ENCODE data around the gene SAP30BP. TPM values are rescaled to one million over a fixed set of nuclear protein-coding genes. Genes with fewer than 3 reads are reported as not detected.

Gene SAP30BP
- total RNA-seq, 1 donor, result 45.8 TPM

DNA sequence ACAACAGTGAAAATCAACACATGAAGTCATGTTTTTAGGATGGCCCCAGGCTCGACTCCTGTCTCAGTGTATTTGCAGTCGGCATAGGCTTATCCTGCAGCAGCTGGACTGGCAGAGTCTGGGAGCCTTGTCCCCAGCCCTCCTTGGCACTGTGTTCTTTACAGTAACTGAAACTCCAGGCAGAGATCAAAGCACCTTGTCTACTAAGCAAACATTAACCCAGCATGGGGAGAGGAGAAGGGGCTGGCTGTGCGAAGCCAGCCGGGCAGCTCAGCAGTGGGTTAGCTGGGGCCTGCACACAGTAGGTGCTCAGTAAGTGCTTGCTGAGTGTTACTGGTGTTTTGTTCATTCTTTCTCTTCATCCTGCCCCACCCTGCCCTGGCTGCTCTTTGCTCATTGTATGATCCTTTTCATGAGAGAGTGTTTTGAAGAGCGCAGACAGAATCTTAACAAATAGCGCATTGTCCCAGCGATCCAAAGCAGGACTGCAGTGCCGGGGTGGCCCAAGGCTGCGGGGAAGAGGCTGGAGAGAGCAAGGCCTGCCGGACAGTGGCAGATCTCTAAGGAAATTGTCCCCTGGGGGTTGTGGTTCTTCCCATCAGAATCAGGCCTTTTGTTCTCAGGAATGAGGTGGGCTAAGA is 30.6 kb downstream of the SAP30BP start:
- no peak overlapping the region for H3K4me3 ChIP-seq (ENCODE audit: low read depth, low read length)
- no peak for DNase-seq (ENCODE audit: low read depth)
- TF ChIP-seq, protein P1, sequence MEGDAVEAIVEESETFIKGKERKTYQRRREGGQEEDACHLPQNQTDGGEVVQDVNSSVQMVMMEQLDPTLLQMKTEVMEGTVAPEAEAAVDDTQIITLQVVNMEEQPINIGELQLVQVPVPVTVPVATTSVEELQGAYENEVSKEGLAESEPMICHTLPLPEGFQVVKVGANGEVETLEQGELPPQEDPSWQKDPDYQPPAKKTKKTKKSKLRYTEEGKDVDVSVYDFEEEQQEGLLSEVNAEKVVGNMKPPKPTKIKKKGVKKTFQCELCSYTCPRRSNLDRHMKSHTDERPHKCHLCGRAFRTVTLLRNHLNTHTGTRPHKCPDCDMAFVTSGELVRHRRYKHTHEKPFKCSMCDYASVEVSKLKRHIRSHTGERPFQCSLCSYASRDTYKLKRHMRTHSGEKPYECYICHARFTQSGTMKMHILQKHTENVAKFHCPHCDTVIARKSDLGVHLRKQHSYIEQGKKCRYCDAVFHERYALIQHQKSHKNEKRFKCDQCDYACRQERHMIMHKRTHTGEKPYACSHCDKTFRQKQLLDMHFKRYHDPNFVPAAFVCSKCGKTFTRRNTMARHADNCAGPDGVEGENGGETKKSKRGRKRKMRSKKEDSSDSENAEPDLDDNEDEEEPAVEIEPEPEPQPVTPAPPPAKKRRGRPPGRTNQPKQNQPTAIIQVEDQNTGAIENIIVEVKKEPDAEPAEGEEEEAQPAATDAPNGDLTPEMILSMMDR (IDR thresholded peaks at IDR 0.05; ENCODE audit: insufficient read depth, low read length), result no peak

GRCh38 chr17:75698659-75699058 is 31.5 kb downstream of the SAP30BP start:
- DNase-seq (ENCODE audit: low read depth), result no peak
- H3K4me3 ChIP-seq (ENCODE audit: low read depth, low read length), result no peak overlapping the region
- TF ChIP-seq, protein P1 (IDR thresholded peaks at IDR 0.05; ENCODE audit: insufficient read depth, low read length), result no peak

GRCh38 chr17:75701288-75701687 is 34.1 kb downstream of the SAP30BP start:
- no peak for DNase-seq (ENCODE audit: low read depth)
- TF ChIP-seq, protein P1 (IDR thresholded peaks at IDR 0.05; ENCODE audit: insufficient read depth, low read length), result no peak
- no peak overlapping the region for H3K4me3 ChIP-seq (ENCODE audit: low read depth, low read length)

DNA sequence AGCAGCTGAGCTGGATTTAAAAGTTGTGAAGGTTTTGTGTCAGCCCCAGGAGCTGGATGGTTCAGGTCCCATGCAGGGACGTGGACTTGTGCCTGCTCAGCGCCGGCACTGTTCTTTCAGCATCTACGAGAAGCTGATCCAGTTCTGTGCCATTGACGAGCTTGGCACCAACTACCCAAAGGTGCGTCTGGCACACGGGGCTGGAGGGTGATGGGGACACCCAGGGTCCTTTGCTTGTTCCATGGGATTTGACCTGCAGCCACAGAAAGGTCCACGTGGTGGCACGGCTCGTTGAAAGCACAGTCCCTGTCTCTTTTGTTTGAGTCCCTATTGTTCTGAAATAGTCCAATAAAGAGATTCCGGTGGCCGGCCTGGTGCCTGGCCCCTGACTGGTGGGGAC is 36.1 kb downstream of the SAP30BP start:
- TF ChIP-seq, protein P1 (IDR thresholded peaks at IDR 0.05; ENCODE audit: insufficient read depth, low read length), result no peak
- H3K4me3 ChIP-seq (ENCODE audit: low read depth, low read length), result no peak overlapping the region
- DNase-seq (ENCODE audit: low read depth), result no peak

DNA sequence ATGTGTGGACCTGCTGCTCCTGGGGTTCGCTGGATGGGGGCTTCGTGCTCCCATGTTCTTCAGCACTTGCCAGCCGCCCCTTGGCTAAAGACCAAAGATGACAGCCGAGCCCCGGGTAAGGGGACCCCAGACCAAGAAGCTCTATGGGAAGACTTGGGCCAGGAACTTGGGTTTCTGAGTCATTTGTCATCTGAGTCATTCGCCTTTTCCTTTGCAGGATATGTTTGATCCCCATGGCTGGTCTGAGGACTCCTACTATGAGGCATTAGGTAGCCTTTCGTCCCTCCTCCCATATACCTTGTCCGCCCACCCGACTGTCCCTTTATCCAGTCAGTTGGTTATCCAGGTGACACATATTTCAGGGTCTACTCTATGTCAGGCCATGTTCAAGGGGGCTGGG is 36.5 kb downstream of the SAP30BP start:
- TF ChIP-seq, protein P1 (IDR thresholded peaks at IDR 0.05; ENCODE audit: insufficient read depth, low read length), result no peak
- no peak for DNase-seq (ENCODE audit: low read depth)
- no peak overlapping the region for H3K4me3 ChIP-seq (ENCODE audit: low read depth, low read length)

GRCh38 chr17:75704963-75705875 is 38.1 kb downstream of the SAP30BP start:
- no peak overlapping the region for H3K4me3 ChIP-seq (ENCODE audit: low read depth, low read length)

More at GRCh38 chr17:75704963-75705875, 38.1 kb downstream of the SAP30BP start:
- DNase-seq (ENCODE audit: low read depth), result no peak
- TF ChIP-seq, protein P1 (IDR thresholded peaks at IDR 0.05; ENCODE audit: insufficient read depth, low read length), result no peak

All from fibroblast of the aortic adventitia (primary cell).